Caco-2 (cell line): Measurements from ENCODE around the gene SALL4. TPM values are rescaled to one million over a fixed set of nuclear protein-coding genes. Genes with fewer than 3 reads are reported as not detected.

Source experiments
- BruUV-seq: library from RNA; stranded (reverse); fragments of 400-500 nt; replicated peaks from 2 replicates; lab custom pipeline; 2021; lab: Mats Ljungman, UMichigan
- CTCF ChIA-PET: fragments of 300-600 bp; sonication (Branson Sonifier 250); formaldehyde crosslinking; loops from one replicate; lab custom pipeline; 2022; ENCODE audit warnings: antibody characterized with exemption; lab: Charles Lee
- POLR2A ChIA-PET: fragments of 300-600 bp; sonication (Branson Sonifier 250); formaldehyde crosslinking; loops from one replicate; lab custom pipeline; 2022; ENCODE audit warnings: antibody characterized with exemption; lab: Charles Lee
- DNase-seq, 2 experiments: peaks; one replicate each; pipeline versions ENCODE4 v3.0.0 to v3.0.0-alpha.2; 2020 to 2022
- H3K27me3 ChIP-seq: replicated peaks from 2 replicates; pipeline ENCODE4 v1.6.0; 2011; ENCODE audit warnings: low read length; ENCODE audit not compliant: control insufficient read depth, insufficient read depth
- H3K36me3 ChIP-seq: 2 replicates; pipeline ENCODE4 v1.5.1; 2011; ENCODE audit warnings: low read length; ENCODE audit not compliant: control insufficient read depth, insufficient read depth
- H3K4me1 ChIP-seq: fragments of 250-450 bp; sonication (Bioruptor Pico); 2 replicates; pipeline ENCODE4 v1.5.1; 2020; ENCODE audit warnings: mild to moderate bottlenecking
- H3K4me3 ChIP-seq: 2 replicates; pipeline ENCODE4 v1.5.1; 2011; ENCODE audit warnings: low read depth, mild to moderate bottlenecking, control low read depth, low read length
- H3K9me3 ChIP-seq: fragments of 250-450 bp; sonication (Bioruptor Pico); 2 replicates; pipeline ENCODE4 v1.5.1; 2020; ENCODE audit warnings: mild to moderate bottlenecking, moderate library complexity
- H3K27ac Mint-ChIP-seq: one replicate; pipeline ENCODE4 v1.8.0; 2022; ENCODE audit warnings: mixed read lengths; ENCODE audit not compliant: unreplicated experiment
- H3K27me3 Mint-ChIP-seq: one replicate; pipeline ENCODE4 v1.8.0; 2022; ENCODE audit warnings: mixed read lengths; ENCODE audit not compliant: insufficient read depth, unreplicated experiment
- H3K36me3 Mint-ChIP-seq: one replicate; pipeline ENCODE4 v1.8.0; 2022; ENCODE audit warnings: mild to moderate bottlenecking, mixed read lengths; ENCODE audit not compliant: insufficient read depth, unreplicated experiment
- H3K4me1 Mint-ChIP-seq: one replicate; pipeline ENCODE4 v1.8.0; 2022; ENCODE audit warnings: low read depth, mixed read lengths; ENCODE audit not compliant: unreplicated experiment
- H3K4me3 Mint-ChIP-seq: one replicate; pipeline ENCODE4 v1.8.0; 2022; ENCODE audit warnings: mild to moderate bottlenecking, moderate library complexity, mixed read lengths; ENCODE audit not compliant: unreplicated experiment
- H3K9me3 Mint-ChIP-seq: one replicate; pipeline ENCODE4 v1.8.0; 2022; ENCODE audit warnings: mixed read lengths; ENCODE audit not compliant: unreplicated experiment
- CTCF ChIP-seq, 2 experiments: fragments of 200-600 bp in 1 of 2; IDR thresholded peaks; 1 replicate in 1 of 2; 2 replicates in 1 of 2; pipeline versions ENCODE4 v1.5.1 to v1.8.0; 2011 to 2022; ENCODE audit warnings: antibody characterized with exemption in 1 of 2, control low read depth in 1 of 2, inconsistent platforms in 1 of 2, low read depth in 1 of 2, low read length in 1 of 2, mild to moderate bottlenecking in 1 of 2, moderate library complexity in 1 of 2; ENCODE audit not compliant: insufficient read depth in 1 of 2, severe bottlenecking in 1 of 2, unreplicated experiment in 1 of 2
- intact Hi-C: fragments of 100-400 bp; cut with micrococcal nuclease; formaldehyde crosslinking; loops from one replicate; pipeline ENCODE4 v1.10.0; 2022; ENCODE audit not compliant: unreplicated experiment
- total RNA-seq: library from RNA; stranded (reverse); gene quantifications from 2 replicates; pipeline ENCODE4 v1.2.3, GENCODE V29; 2022

The SALL4 gene
- total RNA-seq, 1 experiment from 2014 or later: 75.8 TPM

- POLR2A ChIA-PET: no interaction called here
- Mint-ChIP-seq H3K4me3 (no peak overlapping the region), H3K27me3 (no peaks in the 10 kb centered on the region), H3K9me3 (no peaks in the 10 kb centered on the region), H3K36me3 (peaks cover 11% of the 10 kb centered on the region), H3K4me1 (peaks cover 10% of the 10 kb centered on the region), H3K27ac (no peak overlapping the region)
- BruUV-seq: no TSS peak
- CTCF ChIA-PET: no interaction called here
- Histone ChIP-seq H3K4me1 (peaks cover 5% of the 10 kb centered on the region), H3K27me3 (no peaks in the 10 kb centered on the region), H3K4me3 (no peak overlapping the region), H3K36me3 (no peaks in the 10 kb centered on the region), H3K9me3 (no peaks in the 10 kb centered on the region)
- no peak for DNase-seq
- TF ChIP-seq CTCF (IDR thresholded peaks at IDR 0.05; ENCODE audit: insufficient read depth in 1 of 2, low read depth in 1 of 2, low read length in 1 of 2, severe bottlenecking in 1 of 2, unreplicated experiment in 1 of 2): no peak
- intact Hi-C loops: loop anchor here (5.0 kb wide), 1 partner anchor 135 kb away; no protein-coding TSS in a partner anchor
Measured at GRCh38 chr20:51772236-51772635, 30.1 kb downstream of the SALL4 start.

GRCh38 chr20:51769976-51770615 lies 32.2 kb downstream of the SALL4 start:
- no peak for DNase-seq
- Mint-ChIP-seq H3K36me3 (peaks cover 16% of the 10 kb centered on the region), H3K4me3 (peak overlapping the region; percentile 43), H3K4me1 (peaks cover 10% of the 10 kb centered on the region), H3K9me3 (no peaks in the 10 kb centered on the region), H3K27ac (no peak overlapping the region), H3K27me3 (no peaks in the 10 kb centered on the region)
- no TSS peak for BruUV-seq
- H3K4me3 ChIP-seq: no peak overlapping the region
- no peaks in the 10 kb centered on the region for H3K9me3 ChIP-seq
- ChIA-PET CTCF (interaction anchor here (0.7 to 0.8 kb wide), 2 partner anchors 27 to 69 kb away, joined by 3 to 6 read pairs; no protein-coding TSS in a partner anchor), POLR2A (interaction anchor here (1.0 kb wide), 1 partner anchor 69 kb away, joined by 4 read pairs; no protein-coding TSS in a partner anchor)
- no peaks in the 10 kb centered on the region for H3K36me3 ChIP-seq
- intact Hi-C loops: loop anchor here (5.0 kb wide), 1 partner anchor 133 kb away; no protein-coding TSS in a partner anchor
- H3K27me3 ChIP-seq: no peaks in the 10 kb centered on the region
- TF ChIP-seq CTCF (IDR thresholded peaks at IDR 0.05; ENCODE audit: insufficient read depth in 1 of 2, low read depth in 1 of 2, low read length in 1 of 2, severe bottlenecking in 1 of 2, unreplicated experiment in 1 of 2): no peak
- peaks cover 13% of the 10 kb centered on the region for H3K4me1 ChIP-seq

- peak overlapping the region; percentile 95 for H3K4me3 ChIP-seq
- H3K9me3 Mint-ChIP-seq: no peaks in the 10 kb centered on the region
- peak overlapping the region; percentile 61 for H3K27ac Mint-ChIP-seq
Measured at GRCh38 chr20:51768759-51769517, 33.4 kb downstream of the SALL4 start.

More at GRCh38 chr20:51768759-51769517, 33.4 kb downstream of the SALL4 start:
- Histone ChIP-seq H3K4me1 (peaks cover 13% of the 10 kb centered on the region), H3K9me3 (no peaks in the 10 kb centered on the region), H3K36me3 (no peaks in the 10 kb centered on the region), H3K27me3 (no peaks in the 10 kb centered on the region)
- Mint-ChIP-seq H3K36me3 (peaks cover 17% of the 10 kb centered on the region), H3K4me1 (peaks cover 10% of the 10 kb centered on the region), H3K27me3 (no peaks in the 10 kb centered on the region), H3K4me3 (peak overlapping the region; percentile 82)
- TF ChIP-seq CTCF (IDR thresholded peaks at IDR 0.05; ENCODE audit: insufficient read depth in 1 of 2, low read depth in 1 of 2, low read length in 1 of 2, severe bottlenecking in 1 of 2, unreplicated experiment in 1 of 2): no peak
- CTCF ChIA-PET: interaction anchor here (0.7 to 1.4 kb wide), 3 partner anchors 29 to 68 kb away, joined by 3 to 6 read pairs (median 3); no protein-coding TSS in a partner anchor
- intact Hi-C loops: no loop called here
- POLR2A ChIA-PET: interaction anchor here (0.6 to 1.0 kb wide), 2 partner anchors 68 to 157 kb away, joined by 3 to 4 read pairs; no protein-coding TSS in a partner anchor
- DNase-seq: peak in 1 of 2 experiments; percentile 60
- no TSS peak for BruUV-seq
